ENCODE results near the gene TFAP2A. TPM values are rescaled to one million over a fixed set of nuclear protein-coding genes. Genes with fewer than 3 reads are reported as not detected.
A peak's percentile ranks its signal among the peaks of the same experiment; 100 is the strongest.

TFAP2A gene
- total RNA-seq, 5 donors from 2014 or later (not counting 1 experiment from before 2014, with no cell fraction given): 0.15 to 0.69 (median 0.28) TPM; not detected in 2

GRCh38 chr6:10399451-10399850 is 15.4 kb downstream of the TFAP2A start:
- H3K4me1 Mint-ChIP-seq: peaks cover 0 to 11% (median 9%) of the 10 kb centered on the region in 3 donors
- Histone ChIP-seq H3K4me3 (ENCODE audit: control insufficient read depth in 1 of 2, extremely low read depth in 1 of 2, low read length in 1 of 2) (no peak overlapping the region), H3K9me3 (peaks cover 7% of the 10 kb centered on the region), H3K4me1 (ENCODE audit: control insufficient read depth in 1 of 2, extremely low read depth in 1 of 2, insufficient read depth in 2 of 2, low read length in 2 of 2) (peaks cover 5 to 8% of the 10 kb centered on the region in 2 experiments), H3K36me3 (ENCODE audit: control insufficient read depth in 2 of 2, extremely low read depth in 1 of 2, insufficient read depth in 1 of 2, low read length in 1 of 2) (no peaks in the 10 kb centered on the region), H3K27ac (ENCODE audit: low read length) (no peak overlapping the region), H3K27me3 (replicated peaks in 1 of 2; ENCODE audit: control insufficient read depth in 2 of 2, extremely low read depth in 1 of 2, insufficient read depth in 2 of 2, low read length in 1 of 2) (peaks cover 29 to 38% of the 10 kb centered on the region in 2 experiments)
- H3K27me3 Mint-ChIP-seq: peaks cover 57 to 66% of the 10 kb centered on the region in 2 donors
- peaks cover 9 to 33% (median 10%) of the 10 kb centered on the region in 3 donors for H3K9me3 Mint-ChIP-seq
- H3K36me3 Mint-ChIP-seq: no peaks in the 10 kb centered on the region
- ATAC-seq (replicated peaks in 1 of 4) (no peak), DNase-seq (no peak)
- no peak overlapping the region for H3K27ac Mint-ChIP-seq
- no peak overlapping the region for H3K4me3 Mint-ChIP-seq
- 83% methylated on average over 1 of the region's 2 CpGs for WGBS (ENCODE audit: insufficient coverage)
- ChIA-PET POLR2A (no interaction called here), CTCF (interaction anchor here in 1 of 2 donors (0.7 kb wide), 1 partner anchor 1592 kb away, joined by 3 read pairs; no protein-coding TSS in a partner anchor)

GRCh38 chr6:10398446-10399218 is 16.2 kb downstream of the TFAP2A start:
- ChIA-PET CTCF (no interaction called here), POLR2A (no interaction called here)
- DNase-seq (no peak), ATAC-seq (replicated peaks in 1 of 4) (no peak)
- Mint-ChIP-seq H3K27me3 (peaks cover 66 to 74% of the 10 kb centered on the region in 2 donors), H3K27ac (no peak overlapping the region), H3K4me1 (peaks cover 0 to 6% (median 6%) of the 10 kb centered on the region in 3 donors), H3K36me3 (no peaks in the 10 kb centered on the region), H3K4me3 (no peak overlapping the region), H3K9me3 (peaks cover 9 to 33% (median 13%) of the 10 kb centered on the region in 3 donors)
- no peak overlapping the region for H3K27ac ChIP-seq (ENCODE audit: low read length)
- H3K4me1 ChIP-seq (ENCODE audit: control insufficient read depth in 1 of 2, extremely low read depth in 1 of 2, insufficient read depth in 2 of 2, low read length in 2 of 2): peaks cover 3 to 4% of the 10 kb centered on the region in 2 experiments
- H3K36me3 ChIP-seq (ENCODE audit: control insufficient read depth in 2 of 2, extremely low read depth in 1 of 2, insufficient read depth in 1 of 2, low read length in 1 of 2): no peaks in the 10 kb centered on the region
- peaks cover 29 to 46% of the 10 kb centered on the region in 2 experiments for H3K27me3 ChIP-seq (replicated peaks in 1 of 2; ENCODE audit: control insufficient read depth in 2 of 2, extremely low read depth in 1 of 2, insufficient read depth in 2 of 2, low read length in 1 of 2)
- no peak overlapping the region for H3K4me3 ChIP-seq (ENCODE audit: control insufficient read depth in 1 of 2, extremely low read depth in 1 of 2, low read length in 1 of 2)
- WGBS (ENCODE audit: insufficient coverage): 26% methylated on average over 15 of the region's 20 CpGs
- peaks cover 10% of the 10 kb centered on the region for H3K9me3 ChIP-seq

- peaks cover 31 to 53% of the 10 kb centered on the region in 2 experiments for H3K27me3 ChIP-seq (replicated peaks in 1 of 2; ENCODE audit: control insufficient read depth in 2 of 2, extremely low read depth in 1 of 2, insufficient read depth in 2 of 2, low read length in 1 of 2)
- DNase-seq: no peak
- Mint-ChIP-seq H3K4me1 (no peaks in the 10 kb centered on the region), H3K27ac (no peak overlapping the region), H3K4me3 (no peak overlapping the region), H3K36me3 (no peaks in the 10 kb centered on the region), H3K9me3 (peaks cover 9 to 33% (median 13%) of the 10 kb centered on the region in 3 donors), H3K27me3 (peaks cover 73 to 81% of the 10 kb centered on the region in 2 donors)
- peaks cover 10% of the 10 kb centered on the region for H3K9me3 ChIP-seq
- ATAC-seq (replicated peaks in 1 of 4): no peak
- WGBS (ENCODE audit: insufficient coverage): 10% methylated on average over 14 of the region's 28 CpGs
- POLR2A ChIA-PET: no interaction called here
- H3K4me1 ChIP-seq (ENCODE audit: control insufficient read depth in 1 of 2, extremely low read depth in 1 of 2, insufficient read depth in 2 of 2, low read length in 2 of 2): no peaks in the 10 kb centered on the region
- no peak overlapping the region for H3K4me3 ChIP-seq (ENCODE audit: control insufficient read depth in 1 of 2, extremely low read depth in 1 of 2, low read length in 1 of 2)
- H3K36me3 ChIP-seq (ENCODE audit: control insufficient read depth in 2 of 2, extremely low read depth in 1 of 2, insufficient read depth in 1 of 2, low read length in 1 of 2): no peaks in the 10 kb centered on the region
- H3K27ac ChIP-seq (ENCODE audit: low read length): no peak overlapping the region
- CTCF ChIA-PET: no interaction called here
Observed at GRCh38 chr6:10397756-10398445, 17.0 kb downstream of the TFAP2A start.

- H3K4me3 Mint-ChIP-seq: no peak overlapping the region
- CTCF ChIA-PET: interaction anchor here in 1 of 2 donors (0.7 kb wide), 1 partner anchor 192 kb away, joined by 5 read pairs; no protein-coding TSS in a partner anchor
Observed at GRCh38 chr6:10396785-10397184, 18.1 kb downstream of the TFAP2A start.

GRCh38 chr6:10395704-10396546 is 18.9 kb downstream of the TFAP2A start:
- WGBS (ENCODE audit: insufficient coverage): 12% methylated on average over 6 of the region's 14 CpGs
- POLR2A ChIA-PET: no interaction called here

More at GRCh38 chr6:10396785-10397184, 18.1 kb downstream of the TFAP2A start:
- H3K4me1 ChIP-seq (ENCODE audit: control insufficient read depth in 1 of 2, extremely low read depth in 1 of 2, insufficient read depth in 2 of 2, low read length in 2 of 2): no peaks in the 10 kb centered on the region
- 86% methylated on average over 1 of the region's 3 CpGs for WGBS (ENCODE audit: insufficient coverage)
- ATAC-seq (replicated peaks in 1 of 4): no peak
- H3K9me3 Mint-ChIP-seq: peaks cover 10 to 34% (median 13%) of the 10 kb centered on the region in 3 donors
- H3K36me3 ChIP-seq (ENCODE audit: control insufficient read depth in 2 of 2, extremely low read depth in 1 of 2, insufficient read depth in 1 of 2, low read length in 1 of 2): no peaks in the 10 kb centered on the region
- DNase-seq: no peak
- H3K4me3 ChIP-seq (ENCODE audit: control insufficient read depth in 1 of 2, extremely low read depth in 1 of 2, low read length in 1 of 2): no peak overlapping the region
- H3K27me3 ChIP-seq (replicated peaks in 1 of 2; ENCODE audit: control insufficient read depth in 2 of 2, extremely low read depth in 1 of 2, insufficient read depth in 2 of 2, low read length in 1 of 2): peaks cover 34 to 52% of the 10 kb centered on the region in 2 experiments
- H3K27me3 Mint-ChIP-seq: peaks cover 83 to 88% of the 10 kb centered on the region in 2 donors
- no peaks in the 10 kb centered on the region for H3K36me3 Mint-ChIP-seq
- H3K27ac ChIP-seq (ENCODE audit: low read length): no peak overlapping the region
- POLR2A ChIA-PET: no interaction called here
- peaks cover 6% of the 10 kb centered on the region for H3K9me3 ChIP-seq
- peak overlapping the region in 1 of 2 donors; percentile 58 for H3K27ac Mint-ChIP-seq
- no peaks in the 10 kb centered on the region for H3K4me1 Mint-ChIP-seq

More at GRCh38 chr6:10395704-10396546, 18.9 kb downstream of the TFAP2A start:
- Mint-ChIP-seq H3K27me3 (peaks cover 79 to 89% of the 10 kb centered on the region in 2 donors), H3K4me1 (no peaks in the 10 kb centered on the region), H3K27ac (no peak overlapping the region), H3K9me3 (peaks cover 10 to 30% (median 11%) of the 10 kb centered on the region in 3 donors), H3K36me3 (no peaks in the 10 kb centered on the region), H3K4me3 (no peak overlapping the region)
- no peak overlapping the region for H3K27ac ChIP-seq (ENCODE audit: low read length)
- H3K4me3 ChIP-seq (ENCODE audit: control insufficient read depth in 1 of 2, extremely low read depth in 1 of 2, low read length in 1 of 2): peak overlapping the region in 1 of 2 donors; percentile 38
- no peaks in the 10 kb centered on the region for H3K36me3 ChIP-seq (ENCODE audit: control insufficient read depth in 2 of 2, extremely low read depth in 1 of 2, insufficient read depth in 1 of 2, low read length in 1 of 2)
- no peaks in the 10 kb centered on the region for H3K4me1 ChIP-seq (ENCODE audit: control insufficient read depth in 1 of 2, extremely low read depth in 1 of 2, insufficient read depth in 2 of 2, low read length in 2 of 2)
- peaks cover 40 to 48% of the 10 kb centered on the region in 2 experiments for H3K27me3 ChIP-seq (replicated peaks in 1 of 2; ENCODE audit: control insufficient read depth in 2 of 2, extremely low read depth in 1 of 2, insufficient read depth in 2 of 2, low read length in 1 of 2)
- ATAC-seq (replicated peaks in 1 of 4) (no peak), DNase-seq (no peak)
- H3K9me3 ChIP-seq: peaks cover 6% of the 10 kb centered on the region
- CTCF ChIA-PET: interaction anchor here (0.5 to 0.6 kb wide), 2 partner anchors 16 to 72 kb away, joined by 3 to 5 read pairs; no protein-coding TSS in a partner anchor

Data from T-cell (primary cell).